ENCODE measurements around the gene LTBP4.
A peak's percentile ranks its signal among the peaks of the same experiment; 100 is the strongest.

Gene LTBP4

DNA sequence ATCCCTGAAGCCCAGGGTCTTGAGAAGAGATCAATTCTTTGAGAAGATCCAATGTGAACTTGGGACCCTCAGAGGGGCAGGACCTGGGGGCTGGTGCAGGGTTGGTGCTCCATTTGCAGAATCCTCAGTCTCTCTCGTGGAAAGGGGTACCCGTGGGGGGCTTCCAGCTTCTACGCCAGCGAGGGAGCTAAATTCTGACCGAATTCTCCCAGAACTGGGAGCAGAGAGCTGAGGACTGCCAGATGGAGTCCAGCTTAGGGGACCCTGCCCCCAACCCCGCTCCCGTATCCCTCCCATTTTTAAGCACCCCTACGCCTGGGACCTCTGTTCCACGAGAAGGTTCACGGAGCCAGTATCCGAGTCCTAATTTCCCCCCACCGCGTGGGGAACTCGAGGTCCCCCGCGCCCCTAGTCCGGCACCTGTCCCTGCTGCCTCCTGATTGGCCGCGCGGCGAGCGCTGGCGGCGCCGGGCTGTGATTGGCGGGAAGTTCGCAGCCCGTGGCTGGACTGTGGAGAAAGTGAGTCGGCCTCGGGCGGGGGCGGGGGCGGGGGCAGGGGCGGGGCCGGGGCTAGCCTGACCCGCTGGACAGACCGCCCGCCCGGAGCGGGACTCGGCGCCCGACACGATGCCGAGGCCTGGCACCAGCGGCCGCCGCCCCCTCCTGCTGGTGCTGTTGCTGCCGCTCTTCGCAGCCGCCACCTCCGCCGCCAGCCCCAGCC is 4.4 kb upstream of the LTBP4 start:
- DNase-seq (ENCODE audit: low read depth in 3 of 3) = no peak

DNA sequence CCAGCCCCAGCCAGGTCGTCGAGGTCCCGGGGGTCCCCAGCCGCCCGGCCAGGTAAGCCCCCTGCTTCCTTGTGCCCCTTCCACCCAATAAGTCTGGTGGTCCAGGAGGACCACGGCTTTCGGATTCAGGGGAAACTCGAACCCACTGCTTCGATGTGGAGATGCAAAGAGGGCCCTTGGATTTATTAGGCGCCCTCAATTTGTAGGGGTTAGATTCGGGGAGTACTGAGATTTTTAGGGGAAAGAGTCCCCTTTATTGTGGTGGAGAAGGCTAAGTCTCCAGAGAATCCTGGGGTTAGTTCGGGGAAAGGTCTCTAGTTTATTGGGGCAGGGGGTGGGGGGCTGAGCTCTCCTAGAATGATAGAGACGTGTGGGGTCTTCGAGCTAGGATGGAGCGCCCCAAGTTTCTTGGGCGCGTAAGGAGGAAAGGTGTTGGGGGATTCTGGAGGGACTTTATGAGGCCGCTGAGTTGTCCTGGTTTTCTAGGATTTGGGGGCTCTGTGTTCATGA is 3.8 kb upstream of the LTBP4 start:
- no peak for DNase-seq (ENCODE audit: low read depth in 3 of 3)

DNA sequence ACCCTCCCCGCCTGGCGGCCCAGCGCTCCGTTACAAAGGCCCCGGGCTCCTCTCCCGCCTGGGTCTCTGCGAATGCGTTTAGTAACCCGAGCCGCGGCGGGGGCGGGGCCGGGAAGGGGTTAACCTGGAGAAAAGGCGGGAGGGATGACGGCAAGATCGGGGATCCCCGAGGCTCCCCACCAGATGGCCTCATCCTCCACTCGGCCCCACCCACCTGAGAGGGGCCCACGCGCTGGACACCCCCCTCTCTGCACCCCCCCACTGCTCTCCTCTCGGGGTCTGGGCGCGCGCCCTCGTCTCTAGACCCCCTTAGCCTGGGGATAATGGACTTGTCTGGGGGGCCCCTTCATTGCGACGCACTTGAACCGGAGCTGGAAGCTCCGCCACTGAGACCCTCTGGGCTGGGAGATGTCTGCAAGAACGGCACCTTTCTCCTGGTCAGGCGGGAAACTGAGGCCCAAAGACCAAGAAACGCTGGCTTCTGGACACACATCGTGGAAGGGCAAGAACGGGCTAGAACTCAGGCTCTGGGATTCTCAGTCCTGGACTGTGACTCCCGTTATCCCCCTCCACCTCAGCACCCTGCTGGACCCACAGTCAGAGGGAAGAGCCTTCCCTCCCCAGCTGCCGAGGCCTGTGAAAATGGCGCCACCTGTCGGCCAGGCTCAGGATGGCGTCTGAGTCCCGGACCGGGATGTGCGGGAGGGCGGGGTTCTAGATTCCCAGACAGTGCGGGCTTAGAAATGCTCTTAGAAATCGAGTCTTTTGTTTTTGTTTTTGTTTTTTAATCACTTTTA is 2.9 kb upstream of the LTBP4 start:
- peak; percentile 68 to 83 (median 80) for DNase-seq (ENCODE audit: low read depth in 3 of 3)

DNA sequence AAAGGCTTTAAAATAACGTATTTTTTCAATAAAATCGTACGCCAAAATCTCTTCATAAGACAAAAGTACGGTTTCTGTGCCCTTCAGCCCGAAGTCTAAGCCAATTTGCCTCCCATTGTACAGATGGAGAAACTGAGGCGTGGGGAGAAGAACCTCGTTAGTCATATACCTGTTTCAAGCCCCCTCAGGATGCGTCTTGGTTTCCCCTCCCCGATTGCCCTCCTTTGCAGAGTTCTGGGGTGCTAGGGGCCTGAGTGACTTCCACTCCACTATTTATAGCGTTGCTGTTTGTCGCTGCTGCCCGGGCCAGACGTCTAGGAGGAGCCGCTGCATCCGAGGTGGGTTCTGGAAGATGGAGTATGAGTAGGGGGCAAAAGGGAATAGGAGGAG is 2.3 kb upstream of the LTBP4 start:
- DNase-seq (ENCODE audit: low read depth in 3 of 3) = no peak

DNA sequence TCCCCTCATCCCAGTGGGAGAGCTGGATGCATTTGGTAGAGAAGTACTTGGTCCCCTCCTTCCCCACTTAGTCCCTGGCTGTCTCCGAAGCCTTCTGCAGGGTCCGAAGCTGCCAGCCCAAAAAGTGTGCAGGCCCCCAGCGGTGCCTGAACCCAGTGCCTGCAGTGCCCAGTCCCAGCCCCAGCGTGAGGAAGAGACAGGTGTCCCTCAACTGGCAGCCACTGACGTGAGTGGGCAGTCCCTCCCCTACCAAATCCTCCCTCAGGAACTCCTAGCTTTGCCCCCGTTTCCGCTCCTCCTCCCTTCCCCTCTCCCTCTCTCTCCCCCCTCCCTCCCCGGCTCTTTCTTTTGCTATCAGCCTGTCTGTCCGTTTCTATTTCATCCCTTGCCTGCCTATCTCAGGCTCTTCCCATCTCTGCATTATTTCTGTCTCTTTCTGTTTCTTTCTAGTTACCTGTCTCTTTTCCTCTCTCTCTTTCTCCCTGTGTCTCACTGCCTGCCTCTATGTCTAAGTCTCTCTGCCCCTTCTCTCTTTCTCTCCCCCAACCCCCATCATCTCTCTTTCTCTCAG is 1.8 kb upstream of the LTBP4 start:
- DNase-seq (ENCODE audit: low read depth in 3 of 3) = no peak

DNA sequence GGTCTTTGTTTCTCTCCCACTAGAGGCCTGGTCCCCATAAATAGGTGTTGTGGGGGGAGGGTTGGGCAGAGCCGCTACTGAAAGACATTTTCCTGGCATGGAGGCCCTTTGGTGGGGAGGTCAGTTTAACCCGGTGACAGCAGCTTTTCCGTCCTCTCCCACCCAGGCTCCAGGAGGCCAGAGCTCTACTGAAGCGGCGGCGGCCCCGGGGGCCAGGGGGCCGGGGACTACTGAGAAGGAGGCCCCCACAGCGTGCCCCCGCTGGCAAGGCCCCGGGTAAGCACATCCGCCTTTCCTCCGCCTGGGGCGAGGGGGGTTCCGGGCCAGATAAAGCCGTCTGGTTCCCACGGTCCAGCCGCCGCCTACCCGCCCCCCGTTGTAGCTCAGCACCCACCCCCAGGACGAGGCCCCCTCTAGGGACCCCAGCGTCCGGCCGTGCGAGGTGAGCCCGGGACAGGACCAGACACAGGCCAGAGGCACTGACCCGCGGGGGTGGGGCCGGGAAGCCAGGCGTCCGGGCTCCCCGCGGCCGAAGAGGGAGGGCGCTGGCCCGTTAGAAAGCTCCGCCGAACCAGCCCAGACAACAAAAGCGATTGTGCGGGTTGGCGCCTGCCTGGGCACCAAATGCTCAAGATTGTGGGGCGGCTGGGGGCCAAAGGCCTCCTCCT is 1.1 kb upstream of the LTBP4 start:
- DNase-seq (ENCODE audit: low read depth in 3 of 3) = no peak

DNA sequence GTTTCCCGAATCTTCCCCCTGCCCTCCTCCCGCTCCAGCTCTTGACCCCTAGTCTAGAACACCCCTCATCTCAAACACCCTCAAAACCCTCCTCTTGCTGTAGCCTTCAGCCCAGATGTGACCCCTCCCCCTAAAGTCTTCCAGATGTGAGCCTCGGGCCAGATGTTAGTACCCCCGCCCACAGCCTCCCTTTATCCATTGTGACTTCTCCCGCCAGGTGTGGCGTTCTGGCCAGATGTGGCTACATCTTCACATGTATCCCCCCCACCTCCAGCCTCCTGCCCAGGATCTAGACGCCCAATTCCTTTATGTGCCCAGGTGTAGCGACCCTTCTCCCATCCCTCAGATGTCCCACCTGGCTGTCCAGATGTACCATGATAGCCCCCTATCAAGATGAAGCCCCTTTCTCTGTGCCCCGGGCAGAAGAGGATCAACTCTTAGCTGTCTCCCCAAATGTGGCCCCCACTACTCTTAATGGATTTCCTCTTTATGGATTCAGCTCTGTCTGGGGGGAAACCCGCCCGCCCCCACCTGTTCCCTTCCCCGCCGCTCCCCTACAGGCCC is 517 bp upstream of the LTBP4 start:
- DNase-seq (ENCODE audit: low read depth in 3 of 3) = no peak

DNA sequence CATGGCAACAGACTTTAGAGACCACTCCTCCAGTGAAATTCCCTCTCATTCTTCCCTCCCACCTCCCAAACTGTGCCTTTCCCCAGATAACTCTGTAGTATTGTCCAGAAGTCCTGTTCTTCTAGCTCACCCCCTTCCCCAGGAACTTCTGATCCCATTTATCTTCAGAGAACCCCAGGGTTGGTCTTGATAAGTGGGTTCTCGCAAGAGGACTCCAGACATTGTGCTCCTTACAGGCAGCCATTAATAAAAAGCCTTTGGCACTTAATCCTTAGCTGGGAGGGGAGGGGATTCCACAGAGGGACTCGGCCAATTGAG is 1.9 kb downstream of the LTBP4 start:
- DNase-seq (ENCODE audit: low read depth in 3 of 3) = no peak

DNA sequence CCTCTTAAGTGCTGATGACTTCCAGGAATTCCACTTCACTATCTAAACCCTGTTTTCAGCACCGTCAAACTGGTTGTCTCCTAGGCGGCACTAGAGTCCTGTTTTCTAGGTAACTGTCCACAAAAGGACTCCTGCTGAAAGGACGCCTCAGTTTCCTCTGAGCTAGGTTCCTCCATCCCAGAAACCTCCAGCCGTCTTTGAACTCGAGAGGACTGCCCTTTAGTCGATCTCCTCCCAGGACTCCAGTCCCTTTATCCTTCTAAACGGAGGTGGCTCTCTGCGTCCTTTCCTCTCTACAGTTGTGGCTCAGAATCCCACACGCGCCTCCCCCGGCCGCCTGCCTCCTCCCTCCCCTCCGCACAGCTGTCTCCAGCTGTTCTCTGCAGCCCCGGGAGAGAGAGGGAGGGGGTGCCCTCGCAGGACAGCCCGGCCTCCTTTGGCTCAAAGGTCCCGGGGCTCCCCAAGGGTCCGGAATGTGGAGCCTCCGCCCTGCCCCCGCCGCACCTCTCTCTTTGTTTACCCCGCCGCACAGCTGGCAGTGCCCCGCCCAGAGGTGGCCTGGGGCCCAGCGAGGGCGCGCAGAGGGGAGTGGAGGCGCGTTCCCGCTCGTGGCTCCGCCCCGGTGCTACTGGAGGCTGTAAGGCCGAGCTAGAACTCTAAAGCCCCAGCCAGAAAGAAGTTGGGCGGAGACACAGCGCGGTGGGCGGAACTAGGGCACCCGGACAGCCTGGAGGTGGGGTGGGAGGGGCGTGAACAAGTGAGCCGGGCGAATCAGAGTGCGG is 2.4 kb downstream of the LTBP4 start:
- DNase-seq (ENCODE audit: low read depth in 3 of 3) = peak; percentile 91 to 99 (median 96)

DNA sequence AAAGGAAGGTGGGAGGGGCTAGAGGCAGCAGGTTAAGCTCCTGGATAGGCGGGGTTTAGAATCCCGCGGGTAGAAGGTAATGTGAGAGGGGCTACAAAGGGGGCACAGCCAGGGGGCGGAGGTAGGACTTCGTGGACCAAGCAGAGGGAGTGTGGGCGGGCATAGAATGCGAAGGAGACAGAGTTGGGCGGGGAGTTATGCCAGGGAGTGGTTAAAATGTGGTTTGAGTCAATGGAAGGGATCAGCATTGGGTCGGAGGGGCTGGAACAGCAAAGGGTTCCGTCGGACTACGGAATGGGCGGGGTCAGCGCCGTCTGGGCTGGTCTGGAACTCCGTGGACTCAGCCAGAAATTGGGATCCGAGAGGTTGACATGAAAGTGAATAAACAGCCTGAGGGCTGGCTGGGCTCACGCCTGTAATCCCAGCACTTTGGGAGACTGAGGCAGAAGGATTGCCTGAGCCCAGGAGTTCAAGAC is 3.0 kb downstream of the LTBP4 start:
- DNase-seq (ENCODE audit: low read depth in 3 of 3) = no peak

DNA sequence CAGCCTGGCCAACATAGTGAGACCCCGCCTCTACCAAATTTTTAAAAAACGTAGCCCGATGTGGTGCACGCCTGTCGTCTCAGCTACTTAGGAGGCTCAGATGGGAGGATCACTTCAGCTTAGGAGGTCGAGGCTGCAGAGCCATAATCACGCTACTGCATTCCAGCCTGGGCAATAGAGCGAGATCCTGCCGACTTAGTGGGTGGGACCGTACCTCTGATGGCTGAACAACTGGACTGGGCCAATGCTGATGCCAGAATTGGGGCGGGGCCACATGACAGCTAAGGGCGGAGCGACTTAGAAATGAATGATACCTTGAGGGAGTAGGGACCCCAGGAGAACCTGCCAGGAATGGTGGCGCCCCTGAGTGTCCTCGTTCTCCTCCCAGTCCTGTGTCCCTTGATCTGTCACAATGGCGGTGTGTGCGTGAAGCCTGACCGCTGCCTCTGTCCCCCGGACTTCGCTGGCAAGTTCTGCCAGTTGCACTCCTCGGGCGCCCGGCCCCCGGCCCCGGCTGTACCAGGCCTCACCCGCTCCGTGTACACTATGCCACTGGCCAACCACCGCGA is 3.6 kb downstream of the LTBP4 start:
- DNase-seq (ENCODE audit: low read depth in 3 of 3) = no peak

DNA sequence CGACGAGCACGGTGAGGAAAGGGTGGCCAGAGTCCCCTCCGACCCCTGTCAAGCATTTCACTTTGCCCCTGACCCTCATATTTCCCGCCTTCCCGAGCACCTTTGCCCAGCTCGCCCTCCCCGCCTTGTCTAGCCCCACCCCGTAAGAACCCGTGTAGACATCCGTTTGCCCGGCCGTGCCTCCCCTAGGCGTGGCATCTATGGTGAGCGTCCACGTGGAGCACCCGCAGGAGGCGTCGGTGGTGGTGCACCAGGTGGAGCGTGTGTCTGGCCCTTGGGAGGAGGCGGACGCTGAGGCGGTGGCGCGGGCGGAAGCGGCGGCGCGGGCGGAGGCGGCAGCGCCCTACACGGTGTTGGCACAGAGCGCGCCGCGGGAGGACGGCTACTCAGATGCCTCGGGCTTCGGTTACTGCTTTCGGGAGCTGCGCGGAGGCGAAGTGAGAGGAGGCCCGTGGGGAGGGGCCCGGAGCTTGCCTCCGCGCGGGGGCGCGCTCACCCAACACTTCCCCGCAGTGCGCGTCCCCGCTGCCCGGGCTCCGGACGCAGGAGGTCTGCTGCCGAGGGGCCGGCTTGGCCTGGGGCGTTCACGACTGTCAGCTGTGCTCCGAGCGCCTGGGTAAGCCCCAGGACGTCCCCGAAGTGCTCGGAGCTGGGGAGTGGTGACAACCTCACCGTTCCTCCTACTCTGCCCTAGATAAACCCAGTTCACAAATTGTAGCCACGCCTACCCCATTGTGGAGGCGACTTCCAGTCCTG is 4.2 kb downstream of the LTBP4 start:
- peak in 2 of 3 donors; percentile 50 to 65 for DNase-seq (ENCODE audit: low read depth in 3 of 3)

DNA sequence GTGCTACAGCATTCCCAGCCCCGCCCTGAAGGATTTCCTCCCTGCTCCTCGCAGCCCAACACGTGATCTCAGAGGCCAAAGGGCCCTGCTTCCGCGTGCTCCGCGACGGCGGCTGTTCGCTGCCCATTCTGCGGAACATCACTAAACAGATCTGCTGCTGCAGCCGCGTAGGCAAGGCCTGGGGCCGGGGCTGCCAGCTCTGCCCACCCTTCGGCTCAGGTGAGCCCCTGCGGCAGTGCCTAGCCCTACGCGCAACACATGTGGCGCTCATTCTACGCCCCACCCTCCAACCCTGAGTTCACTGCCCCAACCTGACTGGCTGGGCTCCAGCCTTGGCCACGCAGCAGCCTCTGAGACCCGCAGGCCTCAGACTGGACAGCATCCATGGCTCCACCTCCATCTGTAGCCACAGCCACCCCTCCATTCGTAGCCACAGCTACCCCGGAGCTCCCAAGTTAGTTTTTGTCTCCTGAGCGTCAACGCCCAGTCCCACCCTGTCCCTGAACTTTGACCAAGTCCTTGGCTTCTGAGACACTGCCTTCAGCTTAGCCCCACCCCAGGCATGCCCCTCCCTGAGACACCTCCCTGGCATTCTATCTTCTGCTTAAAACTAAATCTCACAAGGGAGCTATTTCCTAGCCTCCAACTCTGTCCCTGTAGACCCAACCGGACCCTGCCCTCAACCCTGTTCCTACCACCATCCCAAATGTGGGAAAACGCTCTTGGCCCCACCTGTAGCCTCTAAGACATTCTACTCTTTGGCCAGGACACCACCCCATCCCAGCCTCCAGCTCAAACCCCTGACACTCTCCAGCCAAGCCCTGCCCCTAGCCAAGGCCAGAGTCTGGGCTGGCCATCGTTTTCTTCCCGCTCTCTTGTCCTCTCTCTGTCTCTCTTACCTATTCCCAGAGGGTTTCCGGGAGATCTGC is 6.4 kb downstream of the LTBP4 start:
- DNase-seq (ENCODE audit: low read depth in 3 of 3) = no peak

DNA sequence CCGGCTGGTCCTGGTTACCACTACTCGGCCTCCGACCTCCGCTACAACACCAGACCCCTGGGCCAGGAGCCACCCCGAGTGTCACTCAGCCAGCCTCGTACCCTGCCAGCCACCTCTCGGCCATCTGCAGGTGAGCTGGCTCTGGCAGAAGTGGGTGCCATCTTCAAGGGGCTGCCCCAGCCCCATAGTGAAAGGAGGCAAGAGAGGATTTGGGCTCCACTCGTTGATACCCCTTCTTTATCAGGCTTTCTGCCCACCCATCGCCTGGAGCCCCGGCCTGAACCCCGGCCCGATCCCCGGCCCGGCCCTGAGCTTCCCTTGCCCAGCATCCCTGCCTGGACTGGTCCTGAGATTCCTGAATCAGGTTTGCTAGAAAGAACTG is 7.1 kb downstream of the LTBP4 start:
- DNase-seq (ENCODE audit: low read depth in 3 of 3) = no peak

DNA sequence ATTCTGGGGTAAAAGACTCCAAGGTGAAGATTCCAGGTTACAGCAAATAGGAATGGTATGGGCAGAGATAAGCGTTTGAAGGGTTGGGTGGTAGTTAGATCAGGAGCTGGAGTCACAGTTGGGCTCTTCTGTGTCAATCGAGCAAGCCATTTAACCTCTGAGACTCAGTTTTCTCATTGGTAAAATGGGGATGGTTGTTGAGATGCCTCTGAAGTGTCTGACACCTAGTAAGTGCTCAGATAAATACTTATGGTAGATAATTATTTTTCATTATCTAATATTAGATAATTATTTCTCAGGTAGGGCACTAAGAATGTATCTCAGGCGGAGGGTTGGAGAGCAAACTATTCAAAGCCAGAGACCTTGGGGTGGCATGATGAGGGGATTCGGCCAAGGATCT is 7.8 kb downstream of the LTBP4 start:
- no peak for DNase-seq (ENCODE audit: low read depth in 3 of 3)

DNA sequence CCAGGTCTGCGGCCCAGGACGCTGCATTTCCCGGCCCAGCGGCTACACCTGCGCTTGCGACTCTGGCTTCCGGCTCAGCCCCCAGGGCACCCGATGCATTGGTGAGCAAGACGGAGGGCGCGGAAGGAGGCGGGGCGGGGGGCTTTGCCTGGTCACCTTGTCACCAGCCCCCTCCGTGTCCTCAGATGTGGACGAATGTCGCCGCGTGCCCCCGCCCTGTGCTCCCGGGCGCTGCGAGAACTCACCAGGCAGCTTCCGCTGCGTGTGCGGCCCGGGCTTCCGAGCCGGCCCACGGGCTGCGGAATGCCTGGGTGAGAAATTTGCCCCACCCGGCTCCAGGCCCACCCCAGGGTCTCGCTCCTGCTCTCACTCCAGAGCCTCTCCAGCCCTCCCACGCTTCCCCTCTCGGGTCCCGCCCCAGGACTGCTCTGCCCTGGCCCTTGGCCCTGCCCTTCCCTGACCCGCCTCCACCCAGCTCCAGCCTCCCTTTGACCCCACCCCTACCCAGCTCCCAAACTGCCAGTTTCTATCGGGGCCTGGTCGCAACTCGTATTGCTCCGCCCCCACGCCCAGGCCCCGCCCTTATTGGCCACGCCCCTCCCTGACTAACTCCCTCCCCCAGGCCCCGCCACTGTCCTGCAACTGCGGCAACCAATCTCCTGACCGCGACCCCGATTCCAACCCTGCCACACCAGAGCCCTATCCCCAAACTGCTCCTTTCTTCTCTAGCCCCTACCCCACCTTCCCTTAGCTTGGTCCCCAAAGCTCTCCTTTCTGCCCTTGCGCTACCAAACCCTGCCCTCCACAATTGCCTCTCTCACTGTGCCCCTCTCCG is 8.6 kb downstream of the LTBP4 start:
- DNase-seq (ENCODE audit: low read depth in 3 of 3) = peak; percentile 88 to 97 (median 91)

DNA sequence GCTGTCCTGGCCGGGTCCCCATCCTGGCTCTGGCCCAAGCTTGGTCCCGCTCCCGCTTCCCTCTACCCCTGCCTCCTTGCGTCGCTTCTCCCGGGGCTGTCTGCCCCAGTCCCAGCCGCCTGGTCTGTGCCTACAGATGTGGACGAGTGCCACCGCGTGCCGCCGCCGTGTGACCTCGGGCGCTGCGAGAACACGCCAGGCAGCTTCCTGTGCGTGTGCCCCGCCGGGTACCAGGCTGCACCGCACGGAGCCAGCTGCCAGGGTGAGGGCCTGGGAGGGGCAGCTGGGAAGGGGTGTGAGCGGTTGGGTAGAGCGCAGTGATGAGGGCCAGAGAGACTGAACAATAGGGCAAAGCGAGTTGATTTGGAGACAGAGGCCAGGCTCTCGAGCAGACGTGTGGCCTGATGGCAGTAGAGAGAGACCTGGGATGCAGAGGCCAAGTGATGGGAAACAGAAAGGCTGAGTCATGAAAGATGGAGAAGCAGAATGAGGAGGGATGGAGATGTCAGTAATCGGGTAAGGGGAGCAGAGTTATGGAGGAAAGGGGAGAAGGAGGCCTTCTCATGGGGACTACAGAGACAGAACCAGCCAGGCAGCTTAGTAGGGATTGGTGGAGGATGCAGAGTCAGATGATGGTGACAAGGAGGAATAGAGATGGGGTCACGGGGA is 9.4 kb downstream of the LTBP4 start:
- no peak for DNase-seq (ENCODE audit: low read depth in 3 of 3)

DNA sequence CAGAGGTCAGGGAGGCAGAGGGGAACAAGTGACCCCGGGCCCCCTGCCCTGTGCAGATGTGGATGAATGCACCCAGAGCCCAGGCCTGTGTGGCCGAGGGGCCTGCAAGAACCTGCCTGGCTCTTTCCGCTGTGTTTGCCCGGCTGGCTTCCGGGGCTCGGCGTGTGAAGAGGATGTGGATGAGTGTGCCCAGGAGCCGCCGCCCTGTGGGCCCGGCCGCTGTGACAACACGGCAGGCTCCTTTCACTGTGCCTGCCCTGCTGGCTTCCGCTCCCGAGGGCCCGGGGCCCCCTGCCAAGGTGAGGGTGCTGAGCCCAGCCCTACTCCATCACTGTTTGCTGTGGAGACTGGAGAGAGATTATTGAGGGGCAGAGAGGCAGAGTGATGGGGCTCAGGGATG is 9.9 kb downstream of the LTBP4 start:
- no peak for DNase-seq (ENCODE audit: low read depth in 3 of 3)
